Bone marrow (tissue), 2 donors: ENCODE data around the gene RARA.
A peak's percentile ranks its signal among the peaks of the same experiment; 100 is the strongest.

Source experiments
- DNase-seq, 2 donors: peaks; one replicate each; lab custom pipeline; 2025; lab: John Stamatoyannopoulos, UW

Gene RARA

DNA sequence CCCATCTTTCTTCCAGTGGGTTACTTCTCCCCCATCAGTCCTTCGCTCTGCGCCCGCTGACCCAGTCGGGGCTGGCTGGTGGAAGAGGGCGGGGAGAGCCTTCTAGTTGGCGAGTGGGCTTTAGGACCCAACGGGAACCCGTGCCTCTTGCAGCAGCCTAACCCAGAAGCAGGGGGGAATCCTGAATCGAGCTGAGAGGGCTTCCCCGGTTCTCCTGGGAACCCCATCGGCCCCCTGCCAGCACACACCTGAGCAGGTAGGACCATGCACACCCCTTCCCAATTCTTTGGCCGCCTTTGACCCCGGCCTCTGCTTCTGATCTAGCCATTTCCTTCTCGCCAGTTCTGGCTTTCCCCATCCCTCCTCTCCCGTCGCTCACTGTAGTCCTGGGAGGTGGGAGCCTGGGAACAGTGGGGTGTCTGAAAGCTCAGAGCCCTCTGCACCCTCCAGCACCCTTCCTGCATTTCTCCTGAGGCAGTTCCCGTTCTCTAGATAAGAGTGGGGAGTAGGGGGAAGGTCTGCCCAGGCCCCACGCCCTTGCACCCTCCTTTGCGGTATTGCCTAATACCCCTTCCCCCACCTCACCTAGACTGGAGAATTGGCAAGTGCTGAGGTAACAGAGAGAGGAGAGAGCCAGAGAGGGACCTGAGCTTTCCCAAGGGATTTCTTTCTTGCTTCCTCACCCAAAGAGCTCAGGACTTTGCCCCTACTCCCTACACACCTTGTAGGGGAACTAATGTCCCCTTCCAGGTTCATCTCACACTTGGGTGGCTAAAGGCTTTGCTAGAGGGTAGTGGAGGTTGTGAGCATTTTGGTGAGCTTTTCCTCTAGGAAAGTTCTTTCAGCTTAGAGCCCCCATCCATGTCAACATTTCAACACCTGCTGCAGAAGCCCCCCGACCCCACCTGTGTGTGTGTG lies at the start of gene RARA:
TSS of gene RARA (plus strand) at position 150 of the 918 bp plus-strand sequence. CDS start 22,039 bp downstream, outside the sequence.
- DNase-seq: no peak

DNA sequence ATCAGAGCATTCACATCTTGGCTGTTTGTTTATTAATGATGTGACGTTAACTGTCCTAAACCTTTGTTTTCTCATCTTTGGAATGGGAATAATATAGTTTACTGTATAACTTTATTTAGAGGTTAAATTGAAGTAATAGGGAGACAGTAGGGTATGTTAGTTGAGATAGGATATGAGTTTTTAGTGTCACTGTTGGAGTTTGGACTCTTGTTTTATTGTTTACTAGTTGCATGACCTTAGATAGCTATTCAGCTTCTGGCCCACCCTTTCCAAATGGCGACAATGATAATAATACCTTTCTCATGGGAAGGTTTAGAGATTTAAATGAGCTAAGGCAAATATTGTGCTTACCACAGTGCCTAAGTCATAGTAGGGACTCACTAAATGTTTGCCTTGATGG lies 49.5 kb upstream of the RARA start:
- DNase-seq: no peak

GRCh38 chr17:40260528-40260927 lies 48.5 kb upstream of the RARA start:
- DNase-seq: no peak

DNA sequence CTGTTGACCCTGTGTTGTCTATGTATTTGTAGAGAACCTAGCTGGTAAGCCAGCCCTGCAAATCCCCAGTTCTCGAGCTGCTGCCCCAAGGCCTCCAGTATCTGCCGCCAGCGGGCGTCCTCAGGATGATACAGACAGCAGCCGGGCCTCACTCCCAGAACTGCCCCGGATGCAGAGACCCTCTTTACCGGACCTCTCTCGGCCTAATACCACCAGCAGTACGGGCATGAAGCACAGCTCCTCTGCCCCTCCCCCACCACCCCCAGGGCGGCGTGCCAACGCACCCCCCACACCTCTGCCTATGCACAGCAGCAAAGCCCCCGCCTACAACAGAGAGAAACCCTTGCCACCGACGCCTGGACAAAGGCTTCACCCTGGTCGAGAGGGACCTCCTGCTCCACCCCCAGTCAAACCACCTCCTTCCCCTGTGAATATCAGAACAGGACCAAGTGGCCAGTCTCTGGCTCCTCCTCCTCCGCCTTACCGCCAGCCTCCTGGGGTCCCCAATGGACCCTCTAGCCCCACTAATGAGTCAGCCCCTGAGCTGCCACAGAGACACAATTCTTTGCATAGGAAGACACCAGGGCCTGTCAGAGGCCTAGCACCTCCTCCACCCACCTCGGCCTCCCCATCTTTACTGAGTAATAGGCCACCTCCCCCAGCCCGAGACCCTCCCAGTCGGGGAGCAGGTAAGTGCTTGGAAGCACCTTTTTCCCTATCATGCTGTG lies 44.4 kb upstream of the RARA start:
- no peak for DNase-seq

GRCh38 chr17:40265337-40265736 lies 43.6 kb upstream of the RARA start:
- DNase-seq: no peak

DNA sequence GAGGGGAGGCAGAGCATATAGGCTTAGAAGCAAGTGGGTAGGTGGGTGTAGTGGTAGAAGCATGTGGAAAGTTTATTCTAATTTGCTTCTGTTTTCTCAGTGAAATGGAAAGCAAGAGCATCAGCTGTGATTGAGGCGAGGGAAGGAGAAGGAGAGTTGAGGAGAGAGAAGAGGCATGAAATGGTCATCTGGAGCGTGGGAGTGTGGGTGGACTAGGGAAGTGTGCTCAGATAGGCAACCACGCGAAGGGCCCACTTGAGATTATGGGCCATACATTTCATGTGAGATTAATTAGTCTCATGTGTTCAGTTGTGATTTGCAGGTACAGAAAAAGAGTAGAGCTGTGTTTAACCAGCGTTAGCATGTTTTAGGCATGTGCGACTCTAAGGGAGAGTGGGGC lies 42.1 kb upstream of the RARA start:
- no peak for DNase-seq

DNA sequence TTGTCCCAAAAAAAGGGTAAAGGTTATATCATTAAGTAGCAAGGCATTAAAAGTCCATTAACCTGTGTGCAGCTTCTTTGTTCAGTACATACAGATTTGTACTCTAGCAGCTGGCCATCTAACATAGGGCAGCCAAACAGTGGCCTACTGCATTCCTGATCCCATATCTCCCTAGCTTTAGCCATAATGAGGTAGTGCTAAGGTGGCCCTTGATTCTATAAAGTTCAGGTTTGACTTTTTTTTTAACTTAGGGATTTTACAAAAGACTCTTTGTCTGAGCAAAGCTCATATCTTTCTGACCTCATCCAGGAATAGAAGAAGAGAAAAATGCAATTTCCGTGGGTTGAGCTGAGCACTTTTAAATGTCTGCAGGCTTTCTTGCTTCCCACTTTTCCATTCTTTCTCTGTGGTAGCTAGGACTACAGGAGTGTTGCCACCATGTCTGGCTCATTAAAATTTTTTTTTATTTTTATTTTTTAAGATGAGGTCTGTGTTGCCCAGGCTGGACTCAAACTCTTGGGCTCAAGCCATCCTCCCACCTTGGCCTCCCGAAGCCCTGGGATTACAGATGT lies 40.8 kb upstream of the RARA start:
- DNase-seq: no peak

GRCh38 chr17:40278414-40278813 lies 30.6 kb upstream of the RARA start:
- no peak for DNase-seq

GRCh38 chr17:40279402-40279801 lies 29.6 kb upstream of the RARA start:
- no peak for DNase-seq

- DNase-seq: no peak
Measured at GRCh38 chr17:40281663-40282062, 27.3 kb upstream of the RARA start.

DNA sequence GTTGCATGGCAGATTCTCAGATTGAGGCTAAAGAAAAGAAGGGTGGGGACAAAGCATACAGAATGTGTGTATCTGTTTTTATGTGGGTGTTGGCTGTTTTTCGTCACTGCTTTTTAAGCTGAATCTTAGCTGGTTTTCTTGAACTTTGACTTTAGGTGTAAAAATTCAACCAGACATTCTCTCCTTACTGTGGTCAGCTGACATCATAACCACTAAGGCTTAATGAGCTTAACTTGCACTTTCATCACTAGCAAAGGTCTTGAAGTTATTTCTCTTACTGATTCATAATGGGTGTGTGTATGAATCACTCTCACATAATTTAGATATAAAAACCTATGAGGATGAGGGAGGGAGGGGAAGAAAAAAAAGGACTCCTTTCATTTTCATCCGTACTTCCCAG lies 25.3 kb upstream of the RARA start:
- DNase-seq: no peak

- DNase-seq: no peak
Measured at GRCh38 chr17:40284085-40284713, 24.8 kb upstream of the RARA start.

- DNase-seq: no peak
Measured at GRCh38 chr17:40286473-40286872, 22.5 kb upstream of the RARA start.

DNA sequence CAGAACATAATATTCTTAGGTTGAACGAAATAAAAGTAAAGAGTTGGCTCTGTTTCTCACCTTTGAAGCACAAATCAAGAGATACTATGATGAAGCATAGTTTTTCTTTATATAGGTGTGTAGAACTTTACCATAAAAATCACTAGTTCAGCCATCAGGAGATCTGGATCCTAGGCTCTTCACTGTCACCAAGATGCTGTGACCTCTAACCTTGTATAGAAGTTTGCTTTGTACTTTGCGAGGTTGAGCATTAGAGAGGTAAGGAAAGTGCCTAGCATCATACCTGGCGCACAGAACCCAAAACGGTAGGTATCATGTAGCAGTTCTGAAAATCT lies 21.9 kb upstream of the RARA start:
- DNase-seq: no peak

DNA sequence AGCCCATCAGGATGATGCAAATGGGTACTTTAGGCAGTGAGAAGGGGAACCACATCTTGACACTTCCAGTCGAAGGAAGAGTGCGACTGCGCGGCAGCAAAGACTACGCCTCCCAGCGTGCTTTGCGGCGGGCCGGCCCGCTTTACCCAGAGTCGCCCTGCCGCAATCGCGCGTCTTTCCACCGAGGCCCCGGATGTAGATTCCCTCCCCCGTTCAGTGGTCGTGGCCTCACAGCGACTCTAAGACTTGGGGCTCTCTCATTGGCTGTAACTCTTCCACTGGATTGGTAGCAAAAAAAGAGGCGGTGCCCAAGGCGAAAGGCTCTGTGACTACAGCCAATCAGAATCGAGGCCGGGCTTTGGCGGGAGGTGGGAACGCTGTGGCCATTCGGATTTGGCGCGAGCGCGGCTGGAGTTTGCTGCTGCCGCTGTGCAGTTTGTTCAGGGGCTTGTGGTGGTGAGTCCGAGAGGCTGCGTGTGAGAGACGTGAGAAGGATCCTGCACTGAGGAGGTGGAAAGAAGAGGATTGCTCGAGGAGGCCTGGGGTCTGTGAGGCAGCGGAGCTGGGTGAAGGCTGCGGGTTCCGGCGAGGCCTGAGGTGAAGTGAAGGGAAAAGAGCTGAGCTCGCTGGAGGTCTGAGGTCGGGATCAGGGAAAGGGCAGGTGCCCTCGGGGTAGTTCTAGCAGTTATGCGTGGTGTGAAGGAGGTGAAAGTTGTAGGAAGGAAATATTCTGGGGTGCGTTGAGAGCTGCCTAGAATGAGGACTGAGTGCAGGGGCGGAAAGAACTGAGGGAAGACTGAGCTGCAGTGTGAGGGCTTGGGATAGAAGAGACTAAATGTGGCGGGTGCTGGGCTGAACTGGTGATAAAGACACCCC lies 21.2 kb upstream of the RARA start, which contains the start of gene CDC6:
TSS of gene CDC6 (plus strand) at position 386 of the 876 bp plus-strand sequence. CDS start 1,542 bp downstream, outside the sequence.
- peak; percentile 90 to 98 for DNase-seq

DNA sequence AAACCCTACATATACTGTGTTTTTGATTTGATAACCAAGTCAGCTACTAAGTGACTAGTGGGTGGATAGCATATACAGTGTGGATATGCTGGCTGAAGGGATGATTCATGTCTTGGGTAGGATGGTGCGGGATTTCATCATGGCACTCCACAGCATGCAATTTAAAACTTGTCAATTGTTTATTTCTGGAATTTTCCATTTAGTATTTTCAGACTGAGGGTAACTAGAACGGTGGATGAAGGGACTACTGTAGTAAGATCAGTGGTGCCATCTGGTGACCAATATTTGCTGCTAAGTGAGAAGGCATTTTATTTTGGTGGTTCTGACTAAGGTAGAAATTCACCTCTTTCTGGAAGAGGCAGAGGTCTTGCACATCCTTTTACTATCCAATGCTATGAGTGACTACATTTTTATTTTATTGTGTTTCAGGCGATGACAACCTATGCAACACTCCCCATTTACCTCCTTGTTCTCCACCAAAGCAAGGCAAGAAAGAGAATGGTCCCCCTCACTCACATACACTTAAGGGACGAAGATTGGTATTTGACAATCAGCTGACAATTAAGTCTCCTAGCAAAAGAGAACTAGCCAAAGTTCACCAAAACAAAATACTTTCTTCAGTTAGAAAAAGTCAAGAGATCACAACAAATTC lies 18.2 kb upstream of the RARA start:
- DNase-seq: peak in 1 of 2 donors; percentile 46

- DNase-seq: no peak
Measured at GRCh38 chr17:40291281-40291664, 17.7 kb upstream of the RARA start.

DNA sequence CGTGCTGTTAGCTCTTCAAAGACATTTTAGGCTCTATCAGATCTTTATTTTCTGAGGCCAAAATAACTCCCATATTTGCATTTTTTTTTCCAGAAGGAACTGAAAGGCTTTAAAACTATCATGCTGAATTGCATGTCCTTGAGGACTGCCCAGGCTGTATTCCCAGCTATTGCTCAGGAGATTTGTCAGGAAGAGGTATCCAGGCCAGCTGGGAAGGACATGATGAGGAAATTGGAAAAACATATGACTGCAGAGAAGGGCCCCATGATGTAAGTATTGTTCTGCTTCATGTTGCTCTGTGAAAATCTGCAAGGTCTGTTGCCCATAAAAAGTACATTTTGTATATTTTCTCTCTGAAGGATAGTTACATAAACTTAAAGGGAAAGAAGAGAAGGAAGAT lies 15.6 kb upstream of the RARA start:
- no peak for DNase-seq

DNA sequence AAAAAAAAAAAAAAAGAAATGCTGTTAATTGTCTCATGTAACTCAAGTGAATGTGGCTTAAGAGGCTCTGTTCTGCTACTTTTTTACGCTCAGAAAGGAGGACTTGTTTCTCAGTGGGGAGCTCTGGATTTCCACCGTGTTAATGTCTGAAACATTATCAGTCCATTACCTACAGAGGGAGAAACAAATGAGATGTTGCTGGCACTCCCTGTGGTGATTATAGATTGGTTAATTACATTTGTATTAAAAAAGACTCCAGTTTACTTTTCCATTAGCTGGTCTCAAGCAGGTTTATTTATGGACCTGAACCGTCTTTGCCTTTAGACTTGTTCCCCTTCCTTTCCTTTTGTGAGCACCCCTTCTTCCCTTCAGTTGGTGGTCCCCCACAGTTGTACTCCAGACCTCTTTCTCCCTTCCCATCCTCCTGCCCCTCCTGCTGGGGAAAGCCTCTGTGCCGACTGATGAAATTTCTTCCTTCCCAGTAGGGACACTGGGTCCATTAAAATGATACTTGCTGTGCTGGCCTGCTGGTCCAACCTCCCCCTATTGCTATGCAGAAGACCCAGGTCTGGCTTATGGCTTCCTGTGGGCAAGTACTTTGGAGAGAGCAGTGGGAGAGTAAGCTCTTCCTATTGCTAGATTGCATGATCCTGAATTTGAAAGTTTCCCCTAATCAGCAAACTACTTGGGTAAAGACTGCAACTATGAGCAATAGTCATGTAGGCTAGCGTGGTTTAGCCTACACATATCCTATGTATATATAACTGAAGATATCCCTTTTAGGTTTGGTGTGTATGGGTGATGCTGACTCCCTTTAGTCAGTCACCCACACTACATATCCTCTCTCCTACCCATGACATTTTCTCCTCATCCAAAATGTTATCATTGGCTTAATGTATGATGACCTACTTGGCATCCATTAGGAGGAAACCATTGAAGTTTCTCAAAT lies 13.2 kb upstream of the RARA start:
- DNase-seq: no peak

GRCh38 chr17:40297511-40297910 lies 11.5 kb upstream of the RARA start:
- DNase-seq: no peak
